GM18951 (cell line): ENCODE data around the gene MEF2C.
"Not testable (repeated sequence)": the region's sequence is repeated elsewhere in the genome, so short reads cannot be mapped to it uniquely, and the experiment has no call there.

Experiments
- POLR2A ChIP-seq: IDR thresholded peaks from 4 replicates; pipeline ENCODE4 v1.6.1; 2011; ENCODE audit warnings: mild to moderate bottlenecking; ENCODE audit not compliant: insufficient read length, insufficient read depth; ENCODE audit errors: extremely low read depth
- in situ Hi-C: fragments of 300-500 bp; cut with MboI; formaldehyde crosslinking; loops from one replicate; pipeline ENCODE4 v1.12.0; 2022; ENCODE audit warnings: low sequenced_read_pairs, mixed read lengths, inconsistent platforms; ENCODE audit not compliant: unreplicated experiment

The MEF2C gene

DNA sequence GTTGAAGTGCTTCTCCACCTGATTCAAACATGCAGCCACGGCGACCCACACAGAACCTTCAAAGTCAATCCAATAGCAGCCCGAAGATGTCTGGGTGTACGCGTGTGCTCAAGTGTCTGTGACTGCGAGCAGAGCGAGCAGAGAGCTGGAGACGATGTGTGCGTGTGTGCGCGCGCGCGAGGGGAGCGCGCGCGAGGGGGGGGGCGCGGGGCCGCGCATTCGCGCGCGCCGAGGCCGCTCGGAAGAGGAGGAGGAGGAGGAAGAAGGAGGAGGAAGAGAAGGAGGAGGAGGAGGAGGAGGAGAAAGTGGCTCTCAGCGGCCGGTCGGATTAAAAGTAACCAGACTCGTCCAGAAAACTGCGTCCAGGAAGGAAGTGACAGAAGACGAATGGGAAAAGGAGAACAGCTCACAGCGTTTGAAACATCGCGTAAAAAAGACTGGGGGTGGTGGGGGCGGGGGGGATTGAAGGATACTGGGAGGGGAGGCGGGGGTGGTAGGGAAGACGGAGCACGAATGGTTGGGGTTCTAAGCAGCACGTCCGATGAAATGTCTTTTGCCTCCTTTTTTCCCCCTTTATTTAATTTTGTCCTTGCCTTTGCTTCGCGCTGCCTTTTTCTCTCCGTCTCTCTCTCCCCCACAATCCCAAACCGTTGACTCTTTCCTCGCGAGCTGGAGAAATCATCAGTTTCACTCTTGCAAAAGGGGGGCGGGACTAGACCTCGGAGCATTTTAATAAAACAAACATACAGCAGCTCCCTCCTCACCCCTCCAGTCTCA is at the start of gene MEF2C:
Gene MEF2C (minus strand): TSS at position 126 of the 777 bp plus-strand sequence. CDS start 59,396 bp downstream, outside the sequence.
- TF ChIP-seq POLR2A: peak; percentile 87
- in situ Hi-C loops: loop anchor here (25.0 kb wide), 1 partner anchor 429 kb away; no protein-coding TSS in a partner anchor

DNA sequence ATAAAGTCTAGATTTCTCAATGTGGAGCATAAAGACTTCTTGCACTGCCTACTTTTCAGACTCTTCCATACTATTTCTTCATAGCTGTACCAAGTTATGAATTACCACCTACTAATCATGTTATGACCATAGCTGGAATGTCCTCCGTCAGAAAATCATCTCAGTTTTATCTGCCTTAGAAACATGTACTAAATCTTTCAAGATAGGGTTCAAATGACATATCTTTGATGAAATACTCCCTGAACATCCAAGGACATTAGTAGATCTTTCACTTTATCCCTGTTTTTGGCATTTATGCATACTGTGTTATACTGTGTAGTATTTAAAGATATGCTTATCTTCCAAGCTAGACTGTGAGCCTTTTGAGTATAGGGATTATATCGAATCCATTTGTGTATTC is 49.6 kb upstream of the MEF2C start:
- no peak for TF ChIP-seq POLR2A
- in situ Hi-C loops: no loop called here

DNA sequence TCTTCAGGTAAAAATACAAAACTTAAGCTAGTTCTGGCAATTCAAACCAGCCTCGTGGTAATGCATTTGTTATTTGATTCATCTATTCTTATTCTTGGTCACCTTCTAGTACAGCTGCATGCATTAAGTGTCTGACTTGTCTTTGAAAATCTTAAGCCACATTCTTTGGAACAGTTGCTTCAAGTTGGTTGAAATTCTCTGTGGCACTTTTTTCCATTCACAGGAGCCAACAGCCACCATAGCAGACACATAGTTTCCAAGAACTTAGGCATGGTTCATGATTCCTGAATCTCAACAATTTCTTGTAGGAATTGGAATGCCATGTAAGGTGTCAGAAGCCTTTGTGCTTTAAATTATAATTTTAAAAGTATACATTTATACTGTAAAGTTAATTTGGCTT is 47.4 kb upstream of the MEF2C start:
- in situ Hi-C loops: no loop called here

DNA sequence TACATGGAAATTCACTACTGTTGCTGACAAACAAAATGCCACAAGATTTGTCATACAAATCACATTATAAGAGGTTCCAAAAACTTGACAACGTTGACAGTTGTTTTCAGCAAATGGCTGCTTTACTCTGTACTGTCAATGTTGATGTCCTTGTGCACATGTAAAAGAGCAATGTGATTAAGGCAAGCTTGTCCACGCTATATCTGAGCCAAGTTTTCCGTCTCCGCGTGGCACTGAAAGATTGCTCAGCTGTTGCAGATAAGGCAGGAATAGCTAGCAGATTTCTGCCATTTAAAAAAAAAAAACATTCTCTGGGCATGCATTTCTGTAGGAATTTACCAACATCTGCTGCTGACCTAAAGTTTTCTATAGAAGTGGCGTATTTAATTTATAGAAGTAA is 46.4 kb upstream of the MEF2C start:
- in situ Hi-C loops: no loop called here
- no peak for TF ChIP-seq POLR2A

More for the DNA sequence above, 47.4 kb upstream of the MEF2C start:
- TF ChIP-seq POLR2A: no peak

DNA sequence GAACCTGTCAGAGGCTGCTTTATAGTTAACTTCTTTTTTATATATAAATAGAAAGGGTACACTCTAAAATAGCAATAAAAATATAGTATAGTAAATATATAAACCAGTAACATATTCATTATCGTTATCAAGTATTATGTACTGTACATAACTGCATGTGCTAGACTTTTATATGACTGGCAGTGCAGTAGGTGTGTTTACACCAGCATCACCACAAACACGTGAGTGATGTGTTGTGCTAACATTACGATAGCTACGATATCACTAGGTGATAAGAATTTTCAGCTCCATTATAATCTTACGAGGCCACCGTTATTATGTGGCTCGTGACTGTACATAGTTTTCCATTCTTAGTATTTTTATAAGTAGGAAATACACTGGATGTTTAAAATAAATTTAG is 43.8 kb upstream of the MEF2C start:
- in situ Hi-C loops: no loop called here
- TF ChIP-seq POLR2A: no peak

DNA sequence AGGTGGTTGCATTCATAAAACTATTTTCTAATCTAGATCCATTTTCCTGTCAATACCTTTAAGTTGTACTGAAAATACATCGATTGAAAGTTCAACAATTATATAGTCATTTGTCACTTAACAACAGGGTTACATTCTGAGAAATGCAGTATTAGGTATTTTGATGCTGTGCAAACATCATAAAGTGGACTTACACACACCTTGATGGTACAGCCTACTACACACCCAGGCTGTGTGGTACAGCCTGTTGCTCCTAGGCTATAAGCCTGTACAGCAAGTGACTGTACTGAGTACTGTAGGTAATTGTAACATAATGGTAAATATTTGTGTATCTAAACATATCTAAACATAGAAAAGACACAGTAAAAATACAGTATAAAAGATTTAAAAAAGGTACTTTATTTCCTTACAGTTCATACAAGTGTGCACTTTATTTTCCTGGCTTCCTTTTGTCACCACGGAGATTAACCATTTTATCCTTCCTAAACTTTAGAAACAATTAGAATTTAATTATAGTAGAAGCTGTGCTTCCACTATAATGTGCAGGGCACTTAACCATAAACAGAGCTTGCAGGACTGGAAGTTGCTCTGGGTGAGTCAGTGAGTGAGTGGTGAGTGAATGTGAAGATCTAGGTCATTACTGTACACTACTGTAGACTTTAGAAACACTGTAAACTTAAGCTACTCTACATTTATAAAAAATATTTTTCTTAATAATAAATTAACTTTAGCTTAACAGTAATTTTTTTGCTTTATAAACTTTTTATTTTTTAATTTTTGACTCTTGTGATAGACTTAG is 42.9 kb upstream of the MEF2C start:
- TF ChIP-seq POLR2A: no peak
- in situ Hi-C loops: no loop called here

DNA sequence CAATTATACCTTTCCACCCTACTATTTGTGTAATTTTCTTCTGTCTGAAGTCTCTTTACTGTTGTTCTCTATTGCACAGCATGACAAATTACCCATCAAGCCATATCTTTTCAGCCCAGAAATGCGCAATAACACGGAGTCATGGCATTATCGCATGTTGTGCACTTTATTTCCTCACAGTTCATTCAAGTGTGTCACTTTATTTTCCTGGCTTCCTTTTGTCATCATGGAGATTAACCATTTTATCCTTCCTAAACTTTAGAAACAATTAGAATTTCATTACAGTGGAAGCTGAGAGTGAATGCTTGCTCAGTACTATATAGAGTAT is 41.3 kb upstream of the MEF2C start:
- in situ Hi-C loops: no loop called here
- no peak for TF ChIP-seq POLR2A

DNA sequence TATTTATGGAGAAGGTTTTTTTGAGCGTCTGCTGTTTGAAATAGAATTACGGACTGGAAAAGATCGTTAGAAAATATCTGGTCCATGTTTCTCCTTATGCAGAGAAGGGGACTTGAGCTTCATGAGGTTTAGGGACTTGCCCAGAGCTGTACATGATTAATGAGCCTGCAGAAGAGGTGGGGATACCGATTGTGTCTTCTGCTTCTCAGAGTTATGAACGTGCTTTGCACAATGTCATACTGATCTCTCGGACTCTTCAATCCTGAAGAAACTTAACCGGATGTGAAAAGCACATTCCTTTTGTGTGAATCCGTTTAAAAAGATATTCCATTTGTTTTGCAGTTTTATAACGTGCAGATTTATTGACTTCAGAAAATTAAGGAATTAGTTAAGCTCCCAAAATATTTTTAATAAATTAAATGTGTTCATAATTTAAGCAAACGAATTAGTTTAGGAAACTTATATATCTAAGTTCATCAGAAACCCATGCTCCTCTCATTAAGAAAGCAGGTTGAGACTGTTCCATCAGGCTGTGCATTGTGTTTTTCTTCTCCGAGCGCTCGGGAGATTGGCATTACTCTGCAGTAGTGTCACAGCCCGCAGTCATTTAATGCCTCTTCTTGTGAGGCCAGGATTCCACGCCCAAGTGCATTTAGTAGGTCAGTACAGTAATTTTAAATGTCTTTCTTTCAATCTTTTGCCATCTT is 40.8 kb upstream of the MEF2C start:
- in situ Hi-C loops: no loop called here
- no peak for TF ChIP-seq POLR2A

DNA sequence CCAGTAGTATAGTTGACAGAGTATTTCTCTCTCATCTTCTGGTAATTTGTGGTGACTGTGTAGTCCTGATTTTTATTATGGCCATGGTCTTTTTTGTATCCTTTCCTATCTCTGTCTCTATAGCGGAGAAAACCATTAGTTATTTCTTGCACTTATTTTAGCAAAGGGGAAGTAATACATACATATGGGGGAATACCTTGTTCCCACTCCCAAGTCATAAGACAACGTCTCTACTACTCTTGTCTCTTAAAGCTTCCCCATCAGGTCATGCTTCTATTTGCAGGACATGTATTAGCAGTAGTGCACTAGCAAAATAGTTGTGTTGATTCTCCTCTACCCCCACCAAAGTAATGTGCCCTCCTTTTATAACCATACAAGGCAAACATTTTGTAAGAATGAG is 29.8 kb upstream of the MEF2C start:
- in situ Hi-C loops: not testable (repeated sequence)

DNA sequence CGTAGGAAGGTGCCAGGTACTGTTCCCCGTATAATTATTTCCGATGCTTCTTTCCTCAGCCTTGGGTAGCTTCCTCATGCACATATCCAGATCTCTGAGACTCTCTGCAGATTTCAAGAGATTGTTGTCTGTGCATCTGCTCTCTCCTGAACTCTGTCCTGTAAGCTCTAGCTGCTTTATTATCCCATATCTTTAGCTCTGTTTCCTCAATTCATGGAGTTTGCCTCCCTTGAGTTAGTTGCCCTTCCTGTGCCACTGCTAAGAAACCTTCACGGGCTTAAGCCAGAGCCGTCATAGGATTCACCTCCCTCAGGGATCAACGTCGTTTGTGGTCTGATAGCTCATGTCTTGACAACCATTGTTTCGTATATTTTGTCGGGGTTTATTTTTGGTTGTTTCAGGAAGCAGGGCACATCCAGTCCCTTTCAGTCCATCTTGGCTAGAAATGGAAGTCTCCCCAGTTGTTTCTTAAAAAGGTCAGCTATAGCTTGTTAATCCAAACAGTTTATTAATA is 28.1 kb upstream of the MEF2C start:
- in situ Hi-C loops: not testable (repeated sequence)

DNA sequence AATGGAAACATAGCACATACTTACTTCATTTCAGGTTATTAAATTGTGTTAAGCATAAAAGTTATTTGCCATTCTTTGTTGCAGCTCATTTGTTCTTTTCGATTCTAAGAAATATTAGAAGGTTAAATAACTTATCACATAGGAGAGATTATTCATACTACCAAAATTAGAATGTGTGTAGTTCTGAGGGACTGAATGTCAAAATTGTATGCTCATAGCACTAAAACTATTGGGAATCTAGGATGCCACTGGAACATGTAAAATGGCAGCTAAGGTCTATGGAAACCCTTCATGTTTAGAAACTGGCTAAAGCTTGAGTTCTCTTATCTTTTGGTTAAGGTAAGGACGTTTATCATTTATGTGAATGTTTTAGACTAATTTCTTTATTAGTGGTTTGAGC is 21.5 kb upstream of the MEF2C start:
- in situ Hi-C loops: not testable (repeated sequence)

DNA sequence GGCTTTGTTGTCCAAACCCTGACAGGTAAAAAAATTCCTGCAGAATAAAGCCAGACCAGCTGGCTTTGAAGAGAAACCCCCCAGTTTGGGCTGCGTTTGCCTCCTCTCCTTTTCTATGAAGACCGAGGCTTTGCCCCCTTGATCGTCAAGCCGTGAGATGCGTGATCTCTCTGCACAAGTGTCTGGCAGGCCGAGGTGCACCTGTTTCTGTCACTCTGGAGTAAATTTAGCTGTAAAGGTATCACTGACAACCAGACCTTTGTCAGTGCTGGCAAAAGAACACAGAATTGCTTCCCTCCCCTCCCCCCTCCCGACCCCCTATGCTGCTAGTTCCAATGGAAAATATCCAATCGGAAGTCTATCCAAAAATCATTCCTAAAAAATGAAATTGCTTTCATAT is 21.0 kb upstream of the MEF2C start:
- in situ Hi-C loops: not testable (repeated sequence)

DNA sequence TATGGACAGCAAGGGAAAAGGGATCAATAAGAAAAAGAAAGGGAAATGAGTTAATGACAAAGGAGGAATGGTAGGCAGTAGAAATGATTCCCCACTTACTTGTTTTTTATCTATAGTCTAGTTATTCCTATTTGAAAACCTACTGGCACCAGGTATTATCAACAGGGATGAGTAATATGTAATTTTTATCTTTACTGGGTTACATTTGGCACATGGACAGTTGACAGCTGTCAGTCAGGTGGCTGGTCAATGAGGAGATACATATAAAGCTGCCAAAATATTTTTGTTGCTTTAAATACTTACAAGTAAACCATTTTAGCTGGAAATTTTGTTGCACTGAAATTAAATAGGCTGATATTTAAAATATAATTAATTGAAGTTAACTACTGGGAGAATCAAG is 18.1 kb upstream of the MEF2C start:
- in situ Hi-C loops: not testable (repeated sequence)
